ENCODE data around the gene EVA1C.
"Not testable (repeated sequence)": the region's sequence is repeated elsewhere in the genome, so short reads cannot be mapped to it uniquely, and the experiment has no call there.

Gene EVA1C

DNA sequence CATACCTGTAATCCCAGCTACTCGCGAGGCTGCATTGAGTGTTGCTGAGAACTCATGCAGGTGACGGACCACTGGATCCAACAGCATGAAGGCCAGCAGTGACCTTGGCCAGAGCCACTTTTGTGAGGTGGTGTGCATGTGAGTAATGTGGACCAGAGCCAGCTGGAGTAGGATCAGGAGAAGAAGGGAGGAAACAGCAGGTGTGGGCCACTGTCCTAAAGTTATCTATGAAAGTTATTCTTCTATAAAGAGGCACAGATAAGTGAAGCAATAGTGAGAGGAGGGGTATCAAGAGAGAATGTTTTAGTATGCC lies 125.0 kb downstream of the EVA1C start:
- TF ChIP-seq, protein P1, sequence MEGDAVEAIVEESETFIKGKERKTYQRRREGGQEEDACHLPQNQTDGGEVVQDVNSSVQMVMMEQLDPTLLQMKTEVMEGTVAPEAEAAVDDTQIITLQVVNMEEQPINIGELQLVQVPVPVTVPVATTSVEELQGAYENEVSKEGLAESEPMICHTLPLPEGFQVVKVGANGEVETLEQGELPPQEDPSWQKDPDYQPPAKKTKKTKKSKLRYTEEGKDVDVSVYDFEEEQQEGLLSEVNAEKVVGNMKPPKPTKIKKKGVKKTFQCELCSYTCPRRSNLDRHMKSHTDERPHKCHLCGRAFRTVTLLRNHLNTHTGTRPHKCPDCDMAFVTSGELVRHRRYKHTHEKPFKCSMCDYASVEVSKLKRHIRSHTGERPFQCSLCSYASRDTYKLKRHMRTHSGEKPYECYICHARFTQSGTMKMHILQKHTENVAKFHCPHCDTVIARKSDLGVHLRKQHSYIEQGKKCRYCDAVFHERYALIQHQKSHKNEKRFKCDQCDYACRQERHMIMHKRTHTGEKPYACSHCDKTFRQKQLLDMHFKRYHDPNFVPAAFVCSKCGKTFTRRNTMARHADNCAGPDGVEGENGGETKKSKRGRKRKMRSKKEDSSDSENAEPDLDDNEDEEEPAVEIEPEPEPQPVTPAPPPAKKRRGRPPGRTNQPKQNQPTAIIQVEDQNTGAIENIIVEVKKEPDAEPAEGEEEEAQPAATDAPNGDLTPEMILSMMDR (conservative IDR thresholded peaks at IDR 0.05; ENCODE audit: low read depth, low read length), result no peak
- DNase-seq (ENCODE audit: low read depth), result no peak
- H3K4me3 ChIP-seq (ENCODE audit: low read depth, low read length), result no peak overlapping the region

DNA sequence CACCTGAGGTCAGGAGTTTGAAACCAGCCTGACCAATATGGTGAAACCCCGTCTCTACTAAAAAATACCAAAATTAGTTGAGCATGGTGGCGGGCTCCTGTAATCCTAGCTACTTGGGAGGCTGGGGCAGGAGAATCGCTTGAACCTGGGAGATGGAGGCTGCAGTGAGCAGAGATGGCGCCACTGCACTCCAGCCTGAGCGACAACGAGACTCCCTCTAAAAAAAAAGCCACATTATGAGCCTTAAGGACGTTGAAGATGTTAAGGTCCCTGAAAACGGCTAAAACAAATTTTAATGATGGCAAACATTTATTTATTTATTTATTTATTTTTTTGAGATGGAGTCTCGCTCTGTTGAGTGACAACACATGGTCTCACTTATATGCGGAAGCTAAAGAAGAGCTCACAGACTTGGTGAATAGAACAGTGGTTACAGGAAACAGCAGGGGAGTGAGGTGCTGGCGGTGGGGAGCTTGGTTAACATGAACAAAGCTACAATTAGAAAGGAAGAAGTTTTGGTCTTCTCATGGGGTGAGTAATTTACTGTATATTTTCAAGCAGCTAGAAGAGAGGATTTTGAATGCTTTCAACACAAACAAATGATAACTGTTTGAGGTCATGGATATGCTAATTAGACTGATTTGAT lies 125.8 kb downstream of the EVA1C start:
- peak; percentile 34 for DNase-seq (ENCODE audit: low read depth)
- TF ChIP-seq, protein P1 (conservative IDR thresholded peaks at IDR 0.05; ENCODE audit: low read depth, low read length), result no peak
- no peak overlapping the region for H3K4me3 ChIP-seq (ENCODE audit: low read depth, low read length)

DNA sequence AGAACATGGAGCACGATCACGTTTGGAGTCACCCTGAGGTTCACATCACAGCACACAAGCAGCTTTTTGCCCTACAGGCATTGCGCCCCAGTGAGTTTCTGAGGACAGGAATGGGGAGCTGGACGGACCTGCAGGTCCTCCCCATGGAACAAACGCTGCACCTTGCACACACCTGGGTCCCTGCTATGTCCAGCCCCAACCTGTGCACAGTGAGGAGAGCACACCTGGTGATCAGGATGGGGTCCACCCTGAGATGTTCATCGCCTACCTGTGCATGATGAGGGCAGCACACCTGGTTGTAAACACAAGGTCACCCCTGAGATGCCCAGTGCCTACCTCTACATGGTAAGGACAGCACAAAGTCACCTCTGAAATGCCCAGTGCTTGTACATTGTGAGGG lies 126.9 kb downstream of the EVA1C start:
- H3K4me3 ChIP-seq (ENCODE audit: low read depth, low read length), result no peak overlapping the region
- DNase-seq (ENCODE audit: low read depth), result no peak
- TF ChIP-seq, protein P1 (conservative IDR thresholded peaks at IDR 0.05; ENCODE audit: low read depth, low read length), result no peak

DNA sequence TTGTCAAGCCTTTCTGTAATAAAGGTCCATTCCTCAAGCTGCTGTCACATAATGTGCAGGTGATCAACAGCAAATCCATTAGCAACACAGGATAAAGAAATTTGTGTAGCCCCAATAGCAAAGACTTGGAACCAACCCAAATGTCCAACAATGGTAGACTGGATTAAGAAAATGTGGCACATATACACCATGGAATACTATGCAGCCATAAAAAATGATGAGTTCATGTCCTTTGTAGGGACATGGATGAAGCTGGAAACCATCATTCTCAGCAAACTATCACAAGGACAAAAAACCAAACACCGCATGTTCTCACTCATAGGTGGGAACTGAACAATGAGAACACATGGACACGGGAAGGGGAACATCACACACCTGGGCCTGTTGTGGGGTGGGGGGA lies 130.6 kb downstream of the EVA1C start:
- not testable (repeated sequence) for DNase-seq (ENCODE audit: low read depth); H3K4me3 ChIP-seq (ENCODE audit: low read depth, low read length)

DNA sequence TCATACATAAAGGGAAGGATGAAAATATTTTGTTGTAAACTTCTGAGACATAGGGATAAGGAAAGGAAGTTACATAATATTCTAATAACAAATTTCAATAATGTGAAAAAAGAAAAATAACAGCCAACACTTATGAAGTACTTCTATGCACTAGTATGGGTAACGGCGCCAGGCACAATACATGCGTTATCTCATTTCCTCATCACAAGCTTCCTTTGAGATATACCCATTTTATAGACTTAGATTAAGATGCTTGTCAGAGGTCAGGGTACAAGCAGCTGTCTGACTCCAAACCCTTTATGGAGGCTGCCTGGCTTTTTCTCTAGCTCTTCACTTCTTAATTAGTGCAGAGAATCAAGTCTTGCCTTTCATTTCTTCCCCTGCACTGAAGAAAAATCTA lies 131.5 kb downstream of the EVA1C start:
- H3K4me3 ChIP-seq (ENCODE audit: low read depth, low read length), result no peak overlapping the region
- no peak for DNase-seq (ENCODE audit: low read depth)
- TF ChIP-seq, protein P1 (conservative IDR thresholded peaks at IDR 0.05; ENCODE audit: low read depth, low read length), result no peak

DNA sequence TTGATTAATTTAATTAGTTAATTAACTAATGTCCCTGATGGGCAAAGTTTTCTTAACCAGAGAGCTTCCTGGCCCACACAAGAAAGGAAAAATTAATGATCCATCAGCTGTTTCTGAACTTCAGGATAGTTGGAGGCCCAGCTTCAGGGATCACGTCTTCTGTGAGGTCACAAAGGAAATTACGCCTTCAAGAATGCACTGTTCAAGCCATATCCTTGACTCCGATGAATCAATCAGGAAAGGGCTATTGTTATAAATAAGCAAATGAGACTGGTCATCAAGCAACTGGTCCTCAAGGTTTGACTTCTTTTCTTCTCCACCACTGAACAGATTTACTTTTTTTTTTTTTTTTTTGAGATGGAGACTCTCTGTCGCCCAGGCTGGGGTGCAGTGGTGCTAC lies 132.2 kb downstream of the EVA1C start:
- TF ChIP-seq, protein P1 (conservative IDR thresholded peaks at IDR 0.05; ENCODE audit: low read depth, low read length), result no peak
- no peak for DNase-seq (ENCODE audit: low read depth)
- no peak overlapping the region for H3K4me3 ChIP-seq (ENCODE audit: low read depth, low read length)

DNA sequence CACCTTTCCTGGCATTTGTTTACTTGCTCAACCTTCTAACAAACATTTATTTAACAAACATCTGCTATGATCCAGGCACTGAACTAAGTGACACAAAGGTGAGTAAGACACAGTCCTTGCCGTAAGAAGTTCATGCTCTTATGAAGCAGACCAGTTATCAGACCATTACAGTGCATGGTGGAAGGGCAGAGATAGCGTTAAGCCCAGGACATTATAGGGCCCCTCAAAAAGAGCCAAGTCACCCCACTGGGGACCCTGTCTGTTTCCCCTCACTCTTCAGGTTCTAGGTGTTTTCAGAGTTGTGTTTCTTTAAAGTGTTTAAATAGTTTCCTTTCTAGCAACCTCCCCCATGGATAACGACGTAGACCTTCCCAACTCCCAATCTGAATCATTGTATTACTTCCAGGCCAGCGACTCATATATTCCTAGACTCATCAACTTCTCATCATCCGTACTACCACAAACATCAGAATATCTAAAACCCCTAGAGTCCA lies 133.5 kb downstream of the EVA1C start:
- TF ChIP-seq, protein P1 (conservative IDR thresholded peaks at IDR 0.05; ENCODE audit: low read depth, low read length), result no peak
- no peak for DNase-seq (ENCODE audit: low read depth)
- no peak overlapping the region for H3K4me3 ChIP-seq (ENCODE audit: low read depth, low read length)
